WTC11 (cell line): ENCODE results near the gene C19orf85. TPM values are rescaled to one million over a fixed set of nuclear protein-coding genes. Genes with fewer than 3 reads are reported as not detected.

Source experiments
- ATAC-seq: fragments of 200-7000 bp; cut with Tn5 transposase; 2 replicates; pipeline ENCODE4 v1.10.0; 2021; ENCODE audit warnings: mild to moderate bottlenecking, moderate library complexity
- CTCF ChIA-PET: fragments of 300-600 bp; sonication (Branson Sonifier 250); formaldehyde crosslinking; loops from one replicate; lab custom pipeline; 2021; ENCODE audit warnings: antibody characterized with exemption; lab: Charles Lee
- POLR2A ChIA-PET: fragments of 350-600 bp; sonication (Branson Sonifier 250); formaldehyde crosslinking; loops from one replicate; lab custom pipeline; 2021; ENCODE audit warnings: antibody characterized with exemption; lab: Charles Lee
- DNase-seq: peaks from one replicate; pipeline ENCODE4 v3.0.0; 2021; ENCODE audit warnings: low spot score
- H3K27ac Mint-ChIP-seq: 2 replicates; pipeline ENCODE4 v1.8.0; 2021; ENCODE audit warnings: mixed read lengths
- H3K27me3 Mint-ChIP-seq: 2 replicates; pipeline ENCODE4 v1.8.0; 2021; ENCODE audit warnings: low read depth, mild to moderate bottlenecking, moderate library complexity, mixed read lengths
- H3K36me3 Mint-ChIP-seq: 2 replicates; pipeline ENCODE4 v1.8.0; 2021; ENCODE audit warnings: mixed read lengths
- H3K4me1 Mint-ChIP-seq: 2 replicates; pipeline ENCODE4 v1.8.0; 2022; ENCODE audit warnings: mixed read lengths
- H3K4me3 Mint-ChIP-seq: 2 replicates; pipeline ENCODE4 v1.8.0; 2021; ENCODE audit warnings: mild to moderate bottlenecking, moderate library complexity, mixed read lengths
- H3K9me3 Mint-ChIP-seq: 2 replicates; pipeline ENCODE4 v1.8.0; 2021; ENCODE audit warnings: mixed read lengths
- ARID4B ChIP-seq: sonication (generic); formaldehyde crosslinking; IDR thresholded peaks from 2 replicates; pipeline ENCODE4 v1.8.0; 2023; ENCODE audit warnings: missing genetic modification reagents, mild to moderate bottlenecking, borderline replicate concordance
- ATF1 ChIP-seq: sonication (generic); formaldehyde crosslinking; IDR thresholded peaks from 2 replicates; pipeline ENCODE4 v1.8.1; 2023; ENCODE audit warnings: mild to moderate bottlenecking, moderate library complexity, missing genetic modification reagents
- ATF3 ChIP-seq: sonication (generic); formaldehyde crosslinking; conservative IDR thresholded peaks from 2 replicates; pipeline ENCODE4 v1.8.1; 2022; ENCODE audit warnings: mild to moderate bottlenecking, missing genetic modification reagents
- CBFB ChIP-seq: sonication (generic); formaldehyde crosslinking; IDR thresholded peaks from 2 replicates; pipeline ENCODE4 v1.8.1; 2022; ENCODE audit warnings: mild to moderate bottlenecking, low read depth, missing genetic modification reagents
- CTCF ChIP-seq: fragments of 200-600 bp; IDR thresholded peaks from 2 replicates; pipeline ENCODE4 v1.8.0; 2022; ENCODE audit warnings: antibody characterized with exemption
- ERG ChIP-seq: fragments of 250-450 bp; sonication (Bioruptor Pico); IDR thresholded peaks from 2 replicates; pipeline ENCODE4 v1.8.0; 2021; ENCODE audit warnings: mild to moderate bottlenecking
- GTF2I ChIP-seq: fragments of 250-450 bp; sonication (Bioruptor Pico); conservative IDR thresholded peaks from 2 replicates; pipeline ENCODE4 v1.4.0; 2021; ENCODE audit warnings: mild to moderate bottlenecking
- HMGXB4 ChIP-seq: sonication (generic); formaldehyde crosslinking; IDR thresholded peaks from 2 replicates; pipeline ENCODE4 v1.8.1; 2023; ENCODE audit warnings: mild to moderate bottlenecking, moderate library complexity, missing genetic modification reagents
- JUN ChIP-seq: sonication (generic); formaldehyde crosslinking; IDR thresholded peaks from 2 replicates; pipeline ENCODE4 v1.8.0; 2023; ENCODE audit warnings: mild to moderate bottlenecking, missing genetic modification reagents
- KAT7 ChIP-seq: sonication (generic); formaldehyde crosslinking; IDR thresholded peaks from 2 replicates; pipeline ENCODE4 v1.8.1; 2023; ENCODE audit warnings: missing genetic modification reagents, mild to moderate bottlenecking, borderline replicate concordance
- OVOL2 ChIP-seq: fragments of 250-450 bp; sonication (Bioruptor Pico); IDR thresholded peaks from 2 replicates; pipeline ENCODE4 v1.9.0; 2021; ENCODE audit warnings: mild to moderate bottlenecking, borderline replicate concordance
- PRRX2 ChIP-seq: fragments of 250-450 bp; sonication (Bioruptor Pico); IDR thresholded peaks from 2 replicates; pipeline ENCODE4 v1.8.0; 2021; ENCODE audit warnings: mild to moderate bottlenecking
- ZNF219 ChIP-seq: sonication (generic); formaldehyde crosslinking; IDR thresholded peaks from 2 replicates; pipeline ENCODE4 v1.8.0; 2023; ENCODE audit warnings: missing genetic modification reagents, mild to moderate bottlenecking, borderline replicate concordance
- total RNA-seq: library from RNA; stranded (reverse); gene quantifications from 3 replicates; pipeline ENCODE4 v1.2.3, GENCODE V29; 2021

The C19orf85 gene
- total RNA-seq, 1 experiment from 2014 or later, result 2.2 TPM

GRCh38 chr19:55488986-55489710 is 24.6 kb upstream of the C19orf85 start:
- no peak for ATAC-seq
- Mint-ChIP-seq H3K4me3 (no peak overlapping the region), H3K36me3 (no peaks in the 10 kb centered on the region), H3K4me1 (peaks cover 19% of the 10 kb centered on the region), H3K27ac (no peak overlapping the region), H3K9me3 (no peaks in the 10 kb centered on the region), H3K27me3 (peaks cover 3% of the 10 kb centered on the region)
- TF ChIP-seq OVOL2, result no peak
- TF ChIP-seq CTCF, result no peak
- TF ChIP-seq PRRX2 (CRISPR knock-in tag), result no peak
- peak; percentile 43; the same call in 1 of the 2 replicates for TF ChIP-seq HMGXB4 (CRISPR knock-in tag)
- no peak for DNase-seq
- CTCF ChIA-PET, result interaction anchor here (0.5 to 13.5 kb wide), 6 partner anchors 13 to 164 kb away, joined by 3 to 96 read pairs (median 4); partner anchors contain the start of gene ZNF628
- POLR2A ChIA-PET, result interaction anchor here (0.6 to 1.4 kb wide), 3 partner anchors 13 to 68 kb away, joined by 3 to 4 read pairs (median 4); partner anchors contain the start of genes ISOC2 and ZNF628

GRCh38 chr19:55487924-55488687 is 23.6 kb upstream of the C19orf85 start, which contains the start of gene SSC5D:
SSC5D (plus strand) TSS chr19:55488436; CDS start chr19:55488590, 154 bp downstream.
- no peak for ATAC-seq
- Mint-ChIP-seq H3K27ac (peak within 1 kb of the TSS; percentile 9; the same call in 1 of the 2 replicates), H3K36me3 (no peaks in the 10 kb centered on the region), H3K9me3 (no peaks in the 10 kb centered on the region), H3K27me3 (peaks cover 3% of the 10 kb centered on the region), H3K4me3 (peak within 1 kb of the TSS; percentile 61), H3K4me1 (peaks cover 19% of the 10 kb centered on the region)
- CTCF ChIA-PET, result interaction anchor here (0.5 to 13.5 kb wide), 5 partner anchors 12 to 165 kb away, joined by 3 to 96 read pairs (median 5); partner anchors contain the start of gene ZNF628
- no peak for DNase-seq
- POLR2A ChIA-PET, result interaction anchor here (1.1 to 1.4 kb wide), 3 partner anchors 12 to 116 kb away, joined by 3 to 4 read pairs (median 4); partner anchors contain the start of genes ISOC2 and ZNF628
- TF ChIP-seq GTF2I (CRISPR knock-in tag) (0 out of 2 replicates have a peak, but pooled peaks have one; percentile 42), ERG (CRISPR knock-in tag) (no peak)
- TF ChIP-seq, all 79 proteins: peak for 1

- Mint-ChIP-seq H3K4me1 (peaks cover 19% of the 10 kb centered on the region), H3K9me3 (no peaks in the 10 kb centered on the region), H3K36me3 (no peaks in the 10 kb centered on the region), H3K27ac (peak overlapping the region; percentile 9; the same call in 1 of the 2 replicates), H3K27me3 (peaks cover 3% of the 10 kb centered on the region), H3K4me3 (peak overlapping the region; percentile 53)
- ATAC-seq, result peak; percentile 12
- DNase-seq, result no peak
- ChIA-PET POLR2A (interaction anchor here (0.6 to 1.3 kb wide), 5 partner anchors 11 to 580 kb away, joined by 4 to 5 read pairs (median 4); partner anchors contain the start of gene ZNF628), CTCF (interaction anchor here (0.9 to 13.5 kb wide), 7 partner anchors 17 to 341 kb away, joined by 3 to 96 read pairs (median 4); partner anchors contain the start of gene ISOC2)
- no peak for TF ChIP-seq JUN
- TF ChIP-seq ZNF219 (CRISPR knock-in tag), result no peak
- TF ChIP-seq ARID4B (CRISPR knock-in tag), result no peak
- TF ChIP-seq CTCF, result no peak
- TF ChIP-seq KAT7, result no peak
- TF ChIP-seq ATF1 (CRISPR knock-in tag), result no peak
- TF ChIP-seq CBFB, result no peak
- TF ChIP-seq ATF3 (CRISPR knock-in tag), result no peak
Observed at GRCh38 chr19:55486971-55487923, 22.7 kb upstream of the C19orf85 start.
